Ectodermal cell (in vitro differentiated cells): ENCODE measurements around the gene YJU2.

Experiments
- H3K27ac ChIP-seq: 2 replicates; pipeline ENCODE4 v1.7.0; 2013; ENCODE audit warnings: mild to moderate bottlenecking, low read depth, low read length; ENCODE audit not compliant: insufficient read depth, poor library complexity, severe bottlenecking
- H3K27me3 ChIP-seq: 2 replicates; pipeline ENCODE4 v1.7.0; 2013; ENCODE audit warnings: mild to moderate bottlenecking, low read length; ENCODE audit not compliant: insufficient read depth, control insufficient read depth, poor library complexity, severe bottlenecking
- H3K36me3 ChIP-seq: one replicate; pipeline ENCODE4 v1.7.0; 2013; ENCODE audit warnings: low read length; ENCODE audit not compliant: control insufficient read depth, insufficient read depth
- H3K4me1 ChIP-seq: one replicate; pipeline ENCODE4 v1.7.0; 2013; ENCODE audit warnings: low read length; ENCODE audit not compliant: control insufficient read depth, insufficient read depth
- H3K4me3 ChIP-seq: 2 replicates; pipeline ENCODE4 v1.7.0; 2013; ENCODE audit warnings: low read depth, low read length, control low read depth; ENCODE audit not compliant: insufficient read depth
- H3K9me3 ChIP-seq: 2 replicates; pipeline ENCODE4 v1.7.0; 2013; ENCODE audit warnings: mild to moderate bottlenecking, low read length, moderate library complexity; ENCODE audit not compliant: control insufficient read depth
- WGBS, 2 experiments: methylation state at CpG; one replicate each; pipeline ENCODE4 v1.1.7; 2013; ENCODE audit warnings: missing lambda C conversion rate in 2 of 2; 5-methylcytosine and 5-hydroxymethylcytosine counted together

Gene YJU2

DNA sequence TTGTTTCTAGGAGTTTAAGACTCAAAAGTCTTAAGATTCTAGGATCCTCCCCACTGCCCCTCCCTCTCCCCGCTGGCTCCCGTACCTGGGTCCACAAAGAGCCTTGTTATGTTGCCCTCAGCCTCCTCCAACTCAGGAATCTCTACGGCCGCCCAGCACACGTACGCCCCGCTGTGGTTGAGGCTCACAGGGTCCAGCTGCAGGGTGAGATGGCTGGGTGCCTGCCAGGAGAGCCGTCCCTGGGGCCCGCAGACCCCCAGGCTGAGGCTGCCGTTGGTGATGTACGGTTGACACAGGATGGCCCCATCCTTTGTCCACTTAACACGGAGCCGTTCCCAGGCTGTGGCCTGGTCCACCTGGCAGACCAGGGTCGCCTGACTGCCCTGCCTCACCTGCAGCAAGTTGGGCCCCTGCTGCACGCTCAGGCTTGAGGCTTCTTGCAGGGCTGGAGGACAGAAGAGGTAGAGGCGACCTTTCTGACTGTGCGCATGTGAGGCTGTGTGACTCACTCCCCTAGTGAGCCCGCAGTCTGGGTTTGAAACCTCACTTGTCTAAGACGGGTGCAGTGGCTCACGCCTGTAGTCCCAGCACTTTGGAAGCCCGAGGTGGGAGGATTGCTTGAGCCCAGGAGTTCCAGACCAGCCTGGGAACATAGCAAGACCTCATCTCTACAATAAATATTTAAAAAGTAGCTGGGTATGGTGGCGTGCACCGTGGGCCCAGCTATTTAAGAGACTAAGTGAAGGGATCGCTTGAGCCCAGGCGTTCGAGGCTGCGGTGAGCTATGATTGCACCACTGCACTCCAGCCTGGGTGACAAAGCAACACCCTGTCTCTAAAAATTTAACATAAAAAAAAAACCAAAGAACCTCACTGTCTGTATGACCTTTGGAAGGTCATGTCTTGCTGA lies 51.3 kb downstream of the YJU2 start:
- H3K27ac ChIP-seq = no peak overlapping the region
- H3K4me1 ChIP-seq = peaks cover 4% of the 10 kb centered on the region
- H3K4me3 ChIP-seq = no peak overlapping the region
- no peaks in the 10 kb centered on the region for H3K36me3 ChIP-seq
- H3K9me3 ChIP-seq = no peaks in the 10 kb centered on the region
- no peaks in the 10 kb centered on the region for H3K27me3 ChIP-seq
- 84 to 86% methylated on average over 27 of the region's 27 CpGs for WGBS, 2 experiments

DNA sequence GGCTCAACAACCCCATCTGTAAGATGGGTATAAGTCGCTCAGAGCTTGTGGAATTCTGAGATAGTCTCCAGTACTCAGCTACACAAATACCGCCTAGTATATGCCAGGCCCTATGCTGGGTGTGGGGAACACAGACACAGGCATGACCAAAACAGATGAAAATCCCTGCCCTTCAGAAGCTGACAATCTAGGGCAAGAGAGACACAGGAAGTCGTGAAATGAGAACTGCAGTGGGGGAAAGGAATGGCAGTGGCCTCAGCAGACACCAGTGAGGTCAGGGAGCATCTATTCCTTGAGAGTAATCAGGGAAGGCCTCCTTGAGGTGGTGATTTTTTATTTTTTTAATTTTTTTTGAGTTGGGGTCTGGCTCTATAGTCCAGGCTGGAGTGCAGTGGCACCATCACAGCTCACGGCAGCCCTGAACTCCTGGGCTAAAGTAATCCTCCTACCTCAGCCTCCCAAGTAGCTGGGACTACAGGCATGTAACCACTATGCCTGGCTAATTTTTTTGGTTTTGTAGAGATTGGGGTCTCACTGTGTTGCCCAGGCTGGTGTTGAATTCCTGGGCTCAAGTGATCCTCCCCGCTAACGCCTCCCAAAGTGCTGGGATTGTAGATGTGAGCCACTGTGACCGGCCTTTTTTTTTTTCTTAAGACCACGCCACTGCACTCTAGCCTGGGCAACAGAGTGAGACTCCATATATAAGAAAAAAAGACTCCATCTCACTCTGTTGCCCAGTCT lies 52.1 kb downstream of the YJU2 start:
- no peak overlapping the region for H3K4me3 ChIP-seq
- no peaks in the 10 kb centered on the region for H3K27me3 ChIP-seq
- WGBS, 2 experiments = 87 to 89% methylated on average over 8 of the region's 8 CpGs
- H3K36me3 ChIP-seq = no peaks in the 10 kb centered on the region
- H3K4me1 ChIP-seq = peaks cover 4% of the 10 kb centered on the region
- H3K27ac ChIP-seq = no peak overlapping the region
- H3K9me3 ChIP-seq = no peaks in the 10 kb centered on the region

DNA sequence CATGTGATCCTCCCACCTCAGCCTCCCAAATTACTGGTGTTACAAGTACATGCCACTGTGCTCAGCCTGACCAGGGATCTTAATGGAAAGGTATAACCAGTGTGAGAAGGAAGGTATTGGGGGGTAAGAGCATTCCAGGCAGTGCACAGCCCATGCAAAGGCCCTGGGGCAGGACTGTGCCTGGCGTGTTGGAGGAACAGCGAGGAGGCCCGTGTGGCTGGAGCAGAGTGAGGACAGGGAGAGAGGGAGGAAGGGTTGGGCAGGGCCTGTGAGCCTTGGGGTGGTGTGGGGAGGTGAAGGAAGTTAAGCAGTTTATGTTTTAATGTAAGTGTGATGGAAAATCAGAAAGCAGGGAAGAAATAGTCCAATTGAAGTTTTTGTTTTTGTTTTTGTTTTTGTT lies 53.7 kb downstream of the YJU2 start:
- no peaks in the 10 kb centered on the region for H3K36me3 ChIP-seq
- H3K4me1 ChIP-seq = peaks cover 4% of the 10 kb centered on the region
- 94 to 95% methylated on average over 3 of the region's 3 CpGs for WGBS, 2 experiments
- H3K27me3 ChIP-seq = no peaks in the 10 kb centered on the region
- H3K4me3 ChIP-seq = no peak overlapping the region
- H3K27ac ChIP-seq = no peak overlapping the region
- H3K9me3 ChIP-seq = no peaks in the 10 kb centered on the region

DNA sequence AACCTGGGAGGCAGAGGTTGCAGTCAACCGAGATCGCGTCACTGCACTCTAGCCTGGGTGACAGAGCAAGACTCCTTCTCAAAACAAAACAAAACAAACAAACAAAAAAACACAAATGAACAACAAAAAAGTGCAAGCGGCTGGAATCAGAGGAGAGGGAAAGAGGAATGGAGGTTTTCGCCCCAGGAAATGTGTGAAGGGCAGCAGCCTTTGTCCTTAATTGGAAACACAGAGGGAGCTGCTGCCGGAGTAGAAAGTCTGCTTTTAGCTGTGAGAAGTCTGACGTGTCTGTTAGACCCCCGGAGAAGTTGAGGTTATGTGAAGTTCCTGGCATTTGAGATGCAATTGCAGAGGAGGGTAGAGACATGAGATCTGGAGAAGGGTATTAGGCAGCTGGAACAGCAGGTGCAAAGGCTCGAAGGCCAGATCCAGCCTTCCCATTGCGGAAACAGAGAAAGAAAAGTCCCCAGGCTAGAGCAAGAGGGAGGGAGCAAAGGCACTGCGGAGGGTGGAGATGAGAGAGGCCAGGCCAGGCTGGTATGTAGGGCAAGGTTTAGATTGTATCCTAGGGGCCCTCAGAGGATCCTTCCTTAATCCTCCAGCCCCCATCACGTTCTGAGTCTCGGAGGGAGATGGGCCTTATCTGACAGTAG lies 54.8 kb downstream of the YJU2 start:
- WGBS, 2 experiments = 52 to 54% methylated on average over 11 to 13 of the region's 13 CpGs
- Histone ChIP-seq H3K4me3 (no peak overlapping the region), H3K27me3 (no peaks in the 10 kb centered on the region), H3K36me3 (peaks cover 4% of the 10 kb centered on the region), H3K27ac (no peak overlapping the region), H3K4me1 (peaks cover 4% of the 10 kb centered on the region), H3K9me3 (no peaks in the 10 kb centered on the region)

DNA sequence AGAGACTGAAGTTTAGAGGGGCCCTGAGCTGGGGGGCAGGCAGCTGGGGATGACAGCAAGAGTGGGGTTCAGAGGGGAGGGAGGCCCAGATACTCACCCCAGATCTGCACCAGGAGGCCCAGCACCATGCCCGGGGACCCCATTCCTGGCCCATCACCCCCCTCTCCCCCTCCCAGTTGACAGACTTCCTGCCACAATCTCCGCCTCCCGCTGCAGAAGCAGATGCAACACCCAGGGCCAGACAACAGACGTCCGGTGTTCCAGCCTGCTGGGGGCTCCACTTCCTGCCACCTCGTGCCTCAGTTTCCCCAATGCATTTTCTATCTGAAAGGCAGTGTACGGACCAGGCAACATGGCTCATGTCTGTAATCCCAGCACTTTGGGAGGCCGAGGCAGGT lies 55.4 kb downstream of the YJU2 start, which contains the start of gene TMIGD2:
TMIGD2 (minus strand) TSS at position 147 of the 398 bp plus-strand sequence; CDS start at position 143, 4 bp downstream.
- WGBS, 2 experiments = 85 to 86% methylated on average over 8 of the region's 8 CpGs
- H3K9me3 ChIP-seq = no peaks in the 10 kb centered on the region
- H3K4me3 ChIP-seq = no peak within 1 kb of the TSS
- no peaks in the 10 kb centered on the region for H3K27me3 ChIP-seq
- H3K27ac ChIP-seq = no peak within 1 kb of the TSS
- peaks cover 4% of the 10 kb centered on the region for H3K36me3 ChIP-seq
- H3K4me1 ChIP-seq = peaks cover 4% of the 10 kb centered on the region

DNA sequence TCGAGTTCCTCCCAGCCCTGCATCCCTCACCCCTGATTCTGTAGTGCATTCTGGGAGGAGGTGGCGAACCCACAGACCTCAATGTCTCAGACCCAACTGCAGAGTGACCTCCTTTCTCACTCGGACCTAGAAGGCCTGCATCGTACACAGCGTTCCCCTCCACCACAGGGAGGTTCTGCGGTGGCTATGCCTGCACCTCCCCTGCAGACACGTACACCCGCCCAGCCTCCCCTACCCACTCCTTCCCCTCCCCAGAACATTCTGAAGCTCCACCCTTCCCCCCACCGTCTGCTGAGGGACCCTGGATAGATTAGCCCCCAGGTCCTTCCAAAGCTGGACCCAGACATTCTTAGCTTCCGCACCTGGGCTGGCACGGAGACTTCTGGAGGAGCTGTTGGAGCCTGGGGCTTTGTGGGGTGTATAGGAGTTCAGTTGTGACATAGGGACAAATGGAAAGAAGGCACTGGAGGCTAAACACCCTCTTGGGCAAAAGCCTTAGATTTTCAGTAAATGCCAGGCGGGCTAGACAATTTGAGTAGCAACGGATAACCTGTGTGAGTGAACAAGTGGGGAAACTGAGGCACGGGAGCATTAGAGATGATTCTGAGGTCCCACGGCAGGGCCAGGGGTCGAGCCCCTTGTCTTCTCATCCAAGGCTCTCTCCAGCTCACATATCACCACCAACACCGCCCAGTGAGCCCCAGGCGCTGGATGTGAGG lies 57.1 kb downstream of the YJU2 start:
- Histone ChIP-seq H3K27me3 (no peaks in the 10 kb centered on the region), H3K9me3 (no peaks in the 10 kb centered on the region), H3K36me3 (peaks cover 4% of the 10 kb centered on the region), H3K27ac (no peak overlapping the region), H3K4me3 (peak overlapping the region; percentile 53), H3K4me1 (peaks cover 4% of the 10 kb centered on the region)
- 65 to 68% methylated on average over 18 of the region's 18 CpGs for WGBS, 2 experiments

DNA sequence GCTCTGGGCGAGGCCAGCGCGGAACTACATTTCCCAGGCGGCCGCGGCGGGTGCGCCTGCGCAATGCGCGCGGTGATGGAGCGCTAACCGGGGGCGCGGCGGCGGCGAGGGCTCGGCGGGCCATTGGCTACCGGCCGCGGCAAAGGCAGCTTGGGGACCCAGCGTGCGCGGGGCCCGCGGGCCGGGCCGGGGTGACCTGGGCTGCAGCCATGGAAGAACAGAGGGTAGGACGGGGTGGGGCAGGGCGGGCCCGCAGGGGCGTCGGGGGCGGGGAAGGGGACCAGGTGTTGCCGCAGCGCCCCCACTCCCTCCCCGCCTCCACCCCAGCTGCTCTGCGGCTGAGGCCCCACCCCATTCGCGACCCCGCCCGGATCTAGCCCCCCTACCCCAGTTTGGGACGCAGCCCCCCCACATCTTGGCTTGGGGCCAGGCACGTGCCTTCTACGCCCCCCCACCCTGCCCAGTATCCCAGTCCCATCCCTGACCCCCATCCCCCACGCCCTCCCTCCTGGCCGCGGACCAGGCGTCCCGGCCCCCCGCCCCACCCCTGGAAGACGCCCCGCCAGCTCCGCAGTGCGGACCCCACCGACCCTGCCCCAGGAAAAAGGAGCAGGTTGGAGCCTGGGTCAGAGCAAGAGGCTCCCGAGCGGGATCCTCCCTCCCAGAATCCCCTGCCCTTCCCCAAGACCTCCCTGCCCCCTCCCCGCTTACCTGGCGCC lies 57.8 kb downstream of the YJU2 start, which contains the start of gene FSD1:
FSD1 (plus strand) TSS at position 61 of the 719 bp plus-strand sequence; CDS start at position 210, 149 bp downstream.
- no peaks in the 10 kb centered on the region for H3K27me3 ChIP-seq
- H3K4me3 ChIP-seq = peak within 1 kb of the TSS; percentile 53
- no peak within 1 kb of the TSS for H3K27ac ChIP-seq
- 3% methylated on average over 52 to 63 of the region's 63 CpGs for WGBS, 2 experiments
- no peaks in the 10 kb centered on the region for H3K9me3 ChIP-seq
- H3K36me3 ChIP-seq = peaks cover 4% of the 10 kb centered on the region
- peaks cover 4% of the 10 kb centered on the region for H3K4me1 ChIP-seq

DNA sequence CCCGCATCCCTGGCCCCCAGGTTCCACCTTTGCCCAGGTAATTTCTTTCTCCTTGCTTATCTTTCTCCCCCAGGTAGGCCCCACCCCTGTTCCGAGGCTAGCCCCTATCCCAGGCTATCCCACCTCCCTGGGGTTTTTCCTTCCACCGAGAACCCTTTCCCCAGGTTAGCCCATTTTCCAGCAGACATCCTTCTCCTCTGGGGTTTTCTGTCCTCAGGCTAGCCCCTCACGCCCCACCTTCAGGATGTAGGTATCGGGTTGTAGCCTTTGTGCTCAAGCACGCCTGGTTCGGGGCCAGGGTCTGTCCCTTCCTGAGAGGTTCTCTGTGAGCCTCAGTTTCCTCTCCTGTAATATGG lies 58.4 kb downstream of the YJU2 start:
- H3K4me1 ChIP-seq = peaks cover 4% of the 10 kb centered on the region
- H3K9me3 ChIP-seq = no peaks in the 10 kb centered on the region
- H3K36me3 ChIP-seq = peaks cover 6% of the 10 kb centered on the region
- WGBS, 2 experiments = 80 to 81% methylated on average over 7 of the region's 7 CpGs
- peak overlapping the region; percentile 53 for H3K4me3 ChIP-seq
- no peaks in the 10 kb centered on the region for H3K27me3 ChIP-seq
- no peak overlapping the region for H3K27ac ChIP-seq

DNA sequence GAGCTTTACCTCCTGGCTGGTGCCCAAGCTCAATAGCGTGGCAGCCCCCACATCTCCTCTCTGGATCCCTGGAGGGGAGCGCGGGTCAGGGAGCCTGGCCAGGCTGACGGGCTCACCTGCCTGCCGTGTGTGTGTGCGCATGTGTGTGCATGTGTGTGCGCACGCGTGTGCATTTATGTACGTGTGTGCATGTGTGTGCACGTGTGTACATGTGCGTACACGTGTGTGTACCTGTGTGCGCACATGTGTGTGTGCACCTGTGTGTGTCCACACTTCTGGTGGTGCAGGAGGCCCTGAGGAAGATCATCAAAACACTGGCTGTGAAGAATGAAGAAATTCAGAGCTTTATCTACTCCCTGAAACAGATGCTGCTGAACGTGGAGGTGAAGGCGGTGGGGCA lies 58.8 kb downstream of the YJU2 start:
- H3K4me1 ChIP-seq = peaks cover 4% of the 10 kb centered on the region
- no peaks in the 10 kb centered on the region for H3K27me3 ChIP-seq
- H3K9me3 ChIP-seq = no peaks in the 10 kb centered on the region
- WGBS, 2 experiments = 94 to 96% methylated on average over 16 of the region's 16 CpGs
- no peak overlapping the region for H3K4me3 ChIP-seq
- H3K27ac ChIP-seq = no peak overlapping the region
- peaks cover 10% of the 10 kb centered on the region for H3K36me3 ChIP-seq
